ENCODE measurements around the gene GPN2.

GRCh38 chr1:26856604-26857469, 33.2 kb downstream of the GPN2 start:
- TF ChIP-seq GATA3 (IDR thresholded peaks at IDR 0.05; ENCODE audit: low read depth, low read length) (no peak), GATA2 (IDR thresholded peaks at IDR 0.05; ENCODE audit: low read depth, low read length) (no peak)

Data from SH-SY5Y (cell line).